ENCODE data around the gene ARPC1B. TPM values are rescaled to one million over a fixed set of nuclear protein-coding genes. Genes with fewer than 3 reads are reported as not detected.
A peak's percentile ranks its signal among the peaks of the same experiment; 100 is the strongest.
"Not testable (repeated sequence)": the region's sequence is repeated elsewhere in the genome, so short reads cannot be mapped to it uniquely, and the experiment has no call there.

ARPC1B gene
- total RNA-seq, 1 donor from 2014 or later = 124 TPM

GRCh38 chr7:99375070-99375807 lies 709 bp downstream of the ARPC1B start:
- DNase-seq (ENCODE audit: low spot score) = peak; percentile 58
- Mint-ChIP-seq H3K27ac (ENCODE audit: unreplicated experiment) (no peak overlapping the region), H3K36me3 (ENCODE audit: low read depth, unreplicated experiment) (peaks cover 4% of the 10 kb centered on the region), H3K4me1 (ENCODE audit: unreplicated experiment) (peaks cover 12% of the 10 kb centered on the region), H3K27me3 (ENCODE audit: unreplicated experiment) (peaks cover 7% of the 10 kb centered on the region), H3K9me3 (ENCODE audit: unreplicated experiment) (no peaks in the 10 kb centered on the region), H3K4me3 (ENCODE audit: unreplicated experiment) (peak overlapping the region; percentile 78)
- no peak for TF ChIP-seq CTCF (IDR thresholded peaks at IDR 0.05; ENCODE audit: unreplicated experiment)

GRCh38 chr7:99379043-99379577 lies 4.6 kb downstream of the ARPC1B start:
- no peaks in the 10 kb centered on the region for H3K9me3 Mint-ChIP-seq (ENCODE audit: unreplicated experiment)
- H3K27ac Mint-ChIP-seq (ENCODE audit: unreplicated experiment) = peak overlapping the region; percentile 85
- no peak for DNase-seq (ENCODE audit: low spot score)
- peaks cover 19% of the 10 kb centered on the region for H3K4me1 Mint-ChIP-seq (ENCODE audit: unreplicated experiment)
- peaks cover 5% of the 10 kb centered on the region for H3K27me3 Mint-ChIP-seq (ENCODE audit: unreplicated experiment)
- peak overlapping the region; percentile 83 for H3K4me3 Mint-ChIP-seq (ENCODE audit: unreplicated experiment)
- peaks cover 9% of the 10 kb centered on the region for H3K36me3 Mint-ChIP-seq (ENCODE audit: low read depth, unreplicated experiment)
- no peak for TF ChIP-seq CTCF (IDR thresholded peaks at IDR 0.05; ENCODE audit: unreplicated experiment)

GRCh38 chr7:99379693-99380031 lies 5.1 kb downstream of the ARPC1B start:
- peak overlapping the region; percentile 37 for H3K27ac Mint-ChIP-seq (ENCODE audit: unreplicated experiment)
- H3K36me3 Mint-ChIP-seq (ENCODE audit: low read depth, unreplicated experiment); H3K27me3 Mint-ChIP-seq (ENCODE audit: unreplicated experiment); H3K9me3 Mint-ChIP-seq (ENCODE audit: unreplicated experiment); DNase-seq (ENCODE audit: low spot score): not testable (repeated sequence)
- H3K4me1 Mint-ChIP-seq (ENCODE audit: unreplicated experiment) = peaks cover 19% of the 10 kb centered on the region
- peak overlapping the region; percentile 83 for H3K4me3 Mint-ChIP-seq (ENCODE audit: unreplicated experiment)

GRCh38 chr7:99380032-99380822 lies 5.7 kb downstream of the ARPC1B start:
- Mint-ChIP-seq H3K27me3 (ENCODE audit: unreplicated experiment) (peaks cover 5% of the 10 kb centered on the region), H3K4me1 (ENCODE audit: unreplicated experiment) (peaks cover 19% of the 10 kb centered on the region), H3K36me3 (ENCODE audit: low read depth, unreplicated experiment) (peaks cover 9% of the 10 kb centered on the region), H3K4me3 (ENCODE audit: unreplicated experiment) (peak overlapping the region; percentile 60), H3K27ac (ENCODE audit: unreplicated experiment) (peak overlapping the region; percentile 37), H3K9me3 (ENCODE audit: unreplicated experiment) (no peaks in the 10 kb centered on the region)
- TF ChIP-seq CTCF (IDR thresholded peaks at IDR 0.05; ENCODE audit: unreplicated experiment) = no peak
- no peak for DNase-seq (ENCODE audit: low spot score)

GRCh38 chr7:99380823-99381663 lies 6.5 kb downstream of the ARPC1B start:
- H3K27me3 Mint-ChIP-seq (ENCODE audit: unreplicated experiment) = peaks cover 5% of the 10 kb centered on the region
- no peaks in the 10 kb centered on the region for H3K9me3 Mint-ChIP-seq (ENCODE audit: unreplicated experiment)
- no peak for DNase-seq (ENCODE audit: low spot score)
- peaks cover 10% of the 10 kb centered on the region for H3K36me3 Mint-ChIP-seq (ENCODE audit: low read depth, unreplicated experiment)
- TF ChIP-seq CTCF (IDR thresholded peaks at IDR 0.05; ENCODE audit: unreplicated experiment) = no peak
- no peak overlapping the region for H3K4me3 Mint-ChIP-seq (ENCODE audit: unreplicated experiment)
- H3K27ac Mint-ChIP-seq (ENCODE audit: unreplicated experiment) = peak overlapping the region; percentile 48
- peaks cover 19% of the 10 kb centered on the region for H3K4me1 Mint-ChIP-seq (ENCODE audit: unreplicated experiment)
